Nephron progenitor cell (in vitro differentiated cells): Measurements from ENCODE around the gene RHOBTB1.
A peak's percentile ranks its signal among the peaks of the same experiment; 100 is the strongest.

Experiments
- DNase-seq: peaks from one replicate; pipeline ENCODE4 v3.0.0; 2021
- H3K27ac Mint-ChIP-seq: 2 replicates; pipeline ENCODE4 v1.8.0; 2021; ENCODE audit warnings: mild to moderate bottlenecking, moderate library complexity, mixed read lengths
- H3K27me3 Mint-ChIP-seq: 2 replicates; pipeline ENCODE4 v1.8.0; 2021; ENCODE audit warnings: mild to moderate bottlenecking, low read depth, mixed read lengths; ENCODE audit not compliant: poor library complexity
- H3K36me3 Mint-ChIP-seq: 2 replicates; pipeline ENCODE4 v1.8.0; 2021; ENCODE audit warnings: low read depth, mixed read lengths
- H3K4me1 Mint-ChIP-seq: 2 replicates; pipeline ENCODE4 v1.8.0; 2021; ENCODE audit warnings: mixed read lengths
- H3K4me3 Mint-ChIP-seq: 2 replicates; pipeline ENCODE4 v1.8.0; 2021; ENCODE audit warnings: mild to moderate bottlenecking, moderate library complexity, mixed read lengths
- H3K9me3 Mint-ChIP-seq: 2 replicates; pipeline ENCODE4 v1.8.0; 2021; ENCODE audit warnings: mild to moderate bottlenecking, moderate library complexity, mixed read lengths
- TF ChIP-seq, protein P1 (sequence below): fragments of 200-600 bp; sonication (generic); IDR thresholded peaks from 2 replicates; pipeline ENCODE4 v1.5.0; 2021; ENCODE audit warnings: antibody characterized with exemption

RHOBTB1 gene

DNA sequence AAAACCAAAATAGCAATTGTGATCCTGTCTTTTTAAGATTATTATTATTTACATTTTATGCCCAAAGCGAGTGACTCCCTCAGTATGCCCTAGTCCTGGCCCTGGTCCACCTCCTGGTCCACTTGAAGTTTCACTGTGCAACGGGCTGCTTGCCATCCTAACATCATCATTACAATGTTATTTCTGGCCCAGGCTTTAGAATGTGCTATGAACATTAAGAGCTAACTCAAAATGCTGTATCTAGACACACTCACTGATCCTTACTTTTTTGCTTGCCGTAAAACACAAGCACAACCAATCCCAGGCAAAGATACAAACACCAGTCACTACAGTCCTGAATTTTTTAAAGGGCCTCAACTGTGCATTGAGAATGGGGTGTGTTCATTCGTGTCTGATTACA lies 38.4 kb downstream of the RHOBTB1 start:
- Mint-ChIP-seq H3K27ac (no peak overlapping the region), H3K36me3 (peaks cover 77% of the 10 kb centered on the region), H3K27me3 (no peaks in the 10 kb centered on the region), H3K9me3 (peaks cover 25% of the 10 kb centered on the region), H3K4me1 (peaks cover 4% of the 10 kb centered on the region), H3K4me3 (no peak overlapping the region)
- no peak for DNase-seq
- TF ChIP-seq, protein P1, sequence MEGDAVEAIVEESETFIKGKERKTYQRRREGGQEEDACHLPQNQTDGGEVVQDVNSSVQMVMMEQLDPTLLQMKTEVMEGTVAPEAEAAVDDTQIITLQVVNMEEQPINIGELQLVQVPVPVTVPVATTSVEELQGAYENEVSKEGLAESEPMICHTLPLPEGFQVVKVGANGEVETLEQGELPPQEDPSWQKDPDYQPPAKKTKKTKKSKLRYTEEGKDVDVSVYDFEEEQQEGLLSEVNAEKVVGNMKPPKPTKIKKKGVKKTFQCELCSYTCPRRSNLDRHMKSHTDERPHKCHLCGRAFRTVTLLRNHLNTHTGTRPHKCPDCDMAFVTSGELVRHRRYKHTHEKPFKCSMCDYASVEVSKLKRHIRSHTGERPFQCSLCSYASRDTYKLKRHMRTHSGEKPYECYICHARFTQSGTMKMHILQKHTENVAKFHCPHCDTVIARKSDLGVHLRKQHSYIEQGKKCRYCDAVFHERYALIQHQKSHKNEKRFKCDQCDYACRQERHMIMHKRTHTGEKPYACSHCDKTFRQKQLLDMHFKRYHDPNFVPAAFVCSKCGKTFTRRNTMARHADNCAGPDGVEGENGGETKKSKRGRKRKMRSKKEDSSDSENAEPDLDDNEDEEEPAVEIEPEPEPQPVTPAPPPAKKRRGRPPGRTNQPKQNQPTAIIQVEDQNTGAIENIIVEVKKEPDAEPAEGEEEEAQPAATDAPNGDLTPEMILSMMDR = no peak

DNA sequence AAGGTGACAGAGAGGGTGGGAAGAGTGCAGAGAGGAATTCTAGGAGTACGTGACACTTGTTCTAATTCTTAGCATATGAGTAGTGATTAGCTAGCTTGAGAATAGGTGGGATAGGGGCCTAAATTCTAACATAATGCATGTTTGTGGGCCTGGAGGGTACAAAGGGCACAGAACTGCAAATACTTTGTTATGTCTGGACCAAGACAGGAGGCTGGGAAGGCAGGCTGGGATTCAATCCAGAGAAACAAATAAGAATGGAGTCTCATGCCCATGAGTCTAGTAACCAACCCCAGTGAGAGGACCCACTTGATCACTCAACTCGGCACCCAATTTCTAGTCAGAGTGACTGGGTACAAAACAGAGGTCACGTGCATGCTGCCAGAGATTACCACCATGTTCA lies 40.9 kb downstream of the RHOBTB1 start:
- Mint-ChIP-seq H3K4me1 (no peaks in the 10 kb centered on the region), H3K36me3 (peaks cover 57% of the 10 kb centered on the region), H3K4me3 (no peak overlapping the region), H3K27ac (peak overlapping the region; percentile 16), H3K27me3 (no peaks in the 10 kb centered on the region), H3K9me3 (peaks cover 25% of the 10 kb centered on the region)
- no peak for DNase-seq
- TF ChIP-seq, protein P1 = no peak

DNA sequence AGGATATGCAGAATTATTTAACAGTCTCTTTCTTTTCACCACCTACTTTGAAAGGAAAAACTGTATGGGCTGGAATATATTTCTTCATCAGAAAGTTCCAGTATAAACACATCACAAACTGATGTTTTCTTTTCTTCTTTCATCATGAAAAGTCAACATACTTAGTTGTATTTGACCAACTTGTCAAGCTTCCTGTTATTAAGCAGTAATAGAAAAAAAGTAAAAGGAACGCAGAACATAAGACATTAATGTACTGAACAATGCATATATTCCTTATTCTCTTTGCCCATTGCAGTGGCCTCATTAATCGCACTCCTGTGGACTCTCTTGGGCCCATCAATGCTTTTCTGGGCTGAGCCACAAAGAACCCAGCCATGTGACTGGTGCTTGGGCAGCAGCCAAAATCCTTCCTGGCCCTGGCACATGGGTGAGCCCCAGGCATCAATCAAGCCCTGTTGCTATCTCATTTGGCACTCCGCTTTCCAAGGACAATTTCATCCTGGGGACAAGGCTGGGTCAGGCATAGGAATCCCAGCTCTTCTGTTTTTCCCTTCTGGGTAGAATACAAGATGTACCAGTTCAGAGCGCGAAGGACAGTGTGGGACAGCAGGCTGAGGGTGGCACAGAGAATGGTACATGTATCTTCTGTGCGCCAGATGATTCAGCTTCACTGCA lies 42.3 kb downstream of the RHOBTB1 start:
- Mint-ChIP-seq H3K9me3 (peaks cover 13% of the 10 kb centered on the region), H3K27ac (no peak overlapping the region), H3K4me3 (no peak overlapping the region), H3K27me3 (no peaks in the 10 kb centered on the region), H3K36me3 (peaks cover 46% of the 10 kb centered on the region), H3K4me1 (peaks cover 2% of the 10 kb centered on the region)
- no peak for DNase-seq
- TF ChIP-seq, protein P1 = no peak

DNA sequence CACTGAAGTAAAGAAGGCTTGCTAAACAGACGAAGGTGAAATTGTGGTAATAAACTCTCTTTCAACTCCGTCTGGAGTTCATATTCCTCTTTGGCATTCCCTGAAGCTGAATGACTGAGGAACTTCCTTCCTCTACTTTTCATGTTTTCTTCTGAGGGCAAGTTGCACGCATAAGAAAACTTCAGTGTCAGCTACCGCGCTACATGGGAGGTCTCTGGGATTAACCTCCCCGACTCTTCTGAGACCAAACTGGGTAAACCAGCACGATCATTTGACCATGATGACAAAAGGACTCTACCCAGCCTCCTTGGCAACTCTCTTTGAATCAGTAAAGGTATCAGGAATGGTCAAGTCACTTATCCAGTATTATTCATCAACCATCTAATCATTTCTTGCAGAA lies 44.7 kb downstream of the RHOBTB1 start:
- Mint-ChIP-seq H3K9me3 (no peaks in the 10 kb centered on the region), H3K4me3 (no peak overlapping the region), H3K27ac (no peak overlapping the region)

DNA sequence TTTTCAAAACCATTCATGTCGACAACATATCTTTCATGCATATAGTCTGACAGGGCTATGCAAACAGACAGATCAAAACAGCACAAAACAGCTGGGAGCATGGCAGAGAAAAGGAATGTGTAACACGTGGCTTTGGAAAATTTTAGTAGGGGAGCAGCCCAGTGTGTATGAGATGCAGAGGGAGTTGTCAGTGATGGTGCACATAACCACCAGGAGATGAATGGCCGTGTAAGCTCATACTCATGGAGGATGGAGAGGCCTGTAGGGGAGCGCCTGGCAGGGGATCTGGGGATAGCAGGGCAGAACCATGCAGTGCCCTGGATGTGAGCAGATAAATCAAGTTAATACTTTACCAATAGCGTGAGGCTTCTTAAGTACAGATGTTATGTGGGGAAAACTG lies 45.7 kb downstream of the RHOBTB1 start:
- peaks cover 18% of the 10 kb centered on the region for H3K36me3 Mint-ChIP-seq

More for the DNA sequence above, 44.7 kb downstream of the RHOBTB1 start:
- H3K4me1 Mint-ChIP-seq = peaks cover 11% of the 10 kb centered on the region
- H3K27me3 Mint-ChIP-seq = no peaks in the 10 kb centered on the region
- peaks cover 24% of the 10 kb centered on the region for H3K36me3 Mint-ChIP-seq
- DNase-seq = no peak
- TF ChIP-seq, protein P1 = no peak

More for the DNA sequence above, 45.7 kb downstream of the RHOBTB1 start:
- Mint-ChIP-seq H3K9me3 (no peaks in the 10 kb centered on the region), H3K4me1 (peaks cover 12% of the 10 kb centered on the region), H3K4me3 (no peak overlapping the region), H3K27me3 (no peaks in the 10 kb centered on the region), H3K27ac (no peak overlapping the region)
- DNase-seq = no peak
- TF ChIP-seq, protein P1 = no peak
